Mucosa of stomach (tissue), 1 donor: ENCODE results near the gene PDXP.
"Not testable (repeated sequence)": the region's sequence is repeated elsewhere in the genome, so short reads cannot be mapped to it uniquely, and the experiment has no call there.

Experiments used
- H3K27me3 ChIP-seq: one replicate; pipeline ENCODE4 v1.7.0; 2013; ENCODE audit warnings: mild to moderate bottlenecking, low read length; ENCODE audit not compliant: control insufficient read depth, insufficient read depth
- H3K36me3 ChIP-seq: one replicate; pipeline ENCODE4 v1.7.0; 2013; ENCODE audit warnings: low read length; ENCODE audit not compliant: control insufficient read depth, insufficient read depth
- H3K4me1 ChIP-seq: one replicate; pipeline ENCODE4 v1.7.0; 2013; ENCODE audit warnings: mild to moderate bottlenecking, low read length; ENCODE audit not compliant: control insufficient read depth, insufficient read depth
- H3K4me3 ChIP-seq: one replicate; pipeline ENCODE4 v1.7.0; 2013; ENCODE audit warnings: low read length
- H3K9ac ChIP-seq: one replicate; pipeline ENCODE4 v1.7.0; 2013; ENCODE audit warnings: mild to moderate bottlenecking, low read length, moderate library complexity
- H3K9me3 ChIP-seq: one replicate; pipeline ENCODE4 v1.7.0; 2013; ENCODE audit warnings: mild to moderate bottlenecking, low read length, moderate library complexity; ENCODE audit not compliant: control insufficient read depth
- donor health status: Pancreatic carcinoma.

The PDXP gene

DNA sequence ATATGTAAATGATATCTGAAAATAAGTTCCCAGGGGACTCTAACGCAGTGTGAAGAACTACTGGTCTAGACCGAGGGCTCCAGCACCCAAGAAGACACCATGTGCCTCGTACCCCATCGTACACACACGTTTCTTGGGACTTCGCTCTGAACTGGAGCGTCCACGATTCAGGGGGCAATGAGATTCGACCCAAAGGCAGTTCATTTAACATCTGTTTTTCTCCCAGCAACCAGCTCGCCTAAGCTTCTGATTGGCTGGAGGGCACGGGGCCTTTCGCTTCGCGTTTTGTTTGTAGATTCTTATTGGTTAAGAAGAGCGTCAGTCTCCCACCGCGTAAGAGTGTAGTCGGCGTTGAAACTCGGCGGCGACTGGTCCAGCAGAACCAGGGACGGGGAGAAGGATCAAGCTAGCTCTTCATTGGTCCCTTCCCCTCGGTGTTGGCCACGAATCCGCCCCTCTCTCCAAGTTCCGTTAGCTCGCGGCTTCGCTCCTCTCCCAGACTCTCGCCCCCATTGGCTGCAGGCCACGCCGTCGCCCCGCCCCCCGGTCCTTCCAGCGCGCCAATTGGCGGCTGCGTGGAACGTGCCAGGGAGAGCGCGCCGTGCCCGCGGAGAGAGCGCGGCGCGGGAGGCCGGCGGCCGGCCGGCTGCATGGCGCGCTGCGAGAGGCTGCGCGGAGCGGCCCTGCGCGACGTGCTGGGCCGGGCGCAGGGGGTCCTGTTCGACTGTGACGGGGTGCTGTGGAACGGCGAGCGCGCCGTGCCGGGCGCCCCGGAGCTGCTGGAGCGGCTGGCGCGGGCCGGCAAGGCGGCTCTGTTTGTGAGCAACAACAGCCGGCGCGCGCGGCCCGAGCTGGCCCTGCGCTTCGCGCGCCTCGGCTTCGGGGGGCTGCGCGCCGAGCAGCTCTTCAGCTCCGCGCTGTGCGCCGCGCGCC is at the start of gene PDXP:
Gene PDXP, plus strand, starts transcription at position 591 of the 933 bp plus-strand sequence. Its CDS starts 60 bp downstream, at position 651.
- Histone ChIP-seq H3K36me3 (peaks cover 2% of the 10 kb centered on the region), H3K4me3 (peak within 1 kb of the TSS; percentile 65), H3K4me1 (peaks cover 32% of the 10 kb centered on the region), H3K9ac (peak within 1 kb of the TSS; percentile 45), H3K27me3 (no peaks in the 10 kb centered on the region), H3K9me3 (no peaks in the 10 kb centered on the region)

DNA sequence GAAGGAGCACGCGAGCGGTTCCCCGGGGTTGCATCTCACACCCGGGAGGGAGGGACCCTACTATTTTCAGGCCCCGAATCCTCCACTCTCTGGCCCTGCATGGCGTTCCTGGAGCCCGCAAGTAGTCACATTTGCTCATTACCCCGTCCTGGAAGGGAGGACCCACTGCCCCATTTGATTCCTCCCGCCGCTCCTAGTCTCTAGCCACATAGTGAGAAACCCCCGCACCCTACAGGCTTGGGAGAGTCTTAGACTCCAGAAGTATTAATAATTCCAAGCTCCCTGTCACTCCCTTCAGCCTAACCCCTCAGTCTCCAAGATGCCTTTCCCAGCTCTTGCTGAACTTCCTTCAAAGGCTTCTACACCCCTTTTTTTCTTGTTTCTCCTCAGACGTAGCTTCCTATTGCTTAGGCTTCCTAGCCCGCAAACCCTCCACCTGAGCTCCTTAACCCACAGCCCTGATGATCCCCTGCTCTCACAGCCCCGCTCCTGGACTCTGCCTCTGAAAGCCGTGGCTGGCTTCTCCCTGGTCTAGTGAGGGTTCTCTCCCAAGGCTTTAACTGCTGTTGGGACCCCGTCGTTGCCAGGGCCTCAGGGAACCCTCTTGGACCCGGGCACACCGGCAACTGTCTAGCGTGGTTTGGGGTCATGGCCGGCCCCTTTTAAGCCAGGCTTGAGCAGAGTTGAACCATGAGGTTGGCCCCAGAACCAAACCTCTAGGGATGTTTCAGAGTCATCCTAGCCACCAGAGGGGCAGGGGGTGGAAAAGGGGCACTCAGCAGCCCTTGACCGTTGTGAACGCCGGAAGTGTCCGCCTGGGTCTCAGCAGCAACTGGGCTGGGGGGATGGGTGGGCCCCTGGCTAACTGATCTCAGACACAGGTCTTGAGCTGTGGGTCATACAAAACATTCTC is 49.0 kb upstream of the PDXP start:
- Histone ChIP-seq H3K4me3 (peak overlapping the region; percentile 84), H3K9ac (peak overlapping the region; percentile 86), H3K4me1 (peaks cover 17% of the 10 kb centered on the region), H3K36me3 (no peaks in the 10 kb centered on the region), H3K27me3 (no peaks in the 10 kb centered on the region), H3K9me3 (no peaks in the 10 kb centered on the region)

- H3K9me3 ChIP-seq, H3K36me3 ChIP-seq, H3K27me3 ChIP-seq: not testable (repeated sequence)
- peaks cover 17% of the 10 kb centered on the region for H3K4me1 ChIP-seq
- peak overlapping the region; percentile 86 for H3K9ac ChIP-seq
- H3K4me3 ChIP-seq, result peak overlapping the region; percentile 84
Observed at GRCh38 chr22:37610153-37610475, 48.4 kb upstream of the PDXP start.

GRCh38 chr22:37610480-37611129 is 47.9 kb upstream of the PDXP start:
- Histone ChIP-seq H3K36me3 (no peaks in the 10 kb centered on the region), H3K27me3 (no peaks in the 10 kb centered on the region), H3K4me1 (peaks cover 17% of the 10 kb centered on the region), H3K9ac (peak overlapping the region; percentile 86), H3K9me3 (no peaks in the 10 kb centered on the region), H3K4me3 (no peak overlapping the region)

DNA sequence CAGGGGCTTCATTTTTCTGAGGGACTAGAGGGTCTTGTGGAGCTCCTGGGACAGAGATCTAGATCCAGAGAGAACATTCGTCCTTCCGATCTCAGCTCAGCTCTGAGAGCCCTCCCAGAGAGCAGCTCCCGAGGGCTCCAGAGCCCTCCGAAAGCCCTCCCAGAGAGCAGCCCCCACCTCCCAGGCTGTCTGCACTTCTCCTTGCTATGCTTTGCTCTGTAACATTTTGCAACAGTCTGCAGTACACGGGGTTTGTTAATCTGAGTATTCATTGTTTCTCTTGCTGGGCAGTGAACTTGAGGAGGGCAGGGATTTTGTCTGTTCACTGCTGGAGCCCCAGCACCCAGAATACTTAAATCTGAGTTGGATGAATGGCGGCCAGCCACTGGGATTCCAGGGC is 47.3 kb upstream of the PDXP start:
- no peaks in the 10 kb centered on the region for H3K36me3 ChIP-seq
- H3K9ac ChIP-seq, result no peak overlapping the region
- H3K4me1 ChIP-seq, result peaks cover 17% of the 10 kb centered on the region
- H3K27me3 ChIP-seq, result no peaks in the 10 kb centered on the region
- H3K9me3 ChIP-seq, result no peaks in the 10 kb centered on the region
- no peak overlapping the region for H3K4me3 ChIP-seq

- Histone ChIP-seq H3K36me3 (peaks cover 12% of the 10 kb centered on the region), H3K9ac (no peak overlapping the region), H3K9me3 (no peaks in the 10 kb centered on the region), H3K4me1 (no peaks in the 10 kb centered on the region), H3K27me3 (no peaks in the 10 kb centered on the region), H3K4me3 (no peak overlapping the region)
Observed at GRCh38 chr22:37616201-37617083, 42.1 kb upstream of the PDXP start.

GRCh38 chr22:37617431-37617830 is 41.1 kb upstream of the PDXP start:
- H3K9ac ChIP-seq, result no peak overlapping the region
- no peaks in the 10 kb centered on the region for H3K9me3 ChIP-seq
- peaks cover 12% of the 10 kb centered on the region for H3K36me3 ChIP-seq

GRCh38 chr22:37618072-37618656 is 40.4 kb upstream of the PDXP start:
- Histone ChIP-seq H3K4me1 (no peaks in the 10 kb centered on the region), H3K9me3 (no peaks in the 10 kb centered on the region), H3K9ac (no peak overlapping the region), H3K4me3 (no peak overlapping the region), H3K27me3 (no peaks in the 10 kb centered on the region), H3K36me3 (peaks cover 12% of the 10 kb centered on the region)

More at GRCh38 chr22:37617431-37617830, 41.1 kb upstream of the PDXP start:
- Histone ChIP-seq H3K4me1 (no peaks in the 10 kb centered on the region), H3K27me3 (no peaks in the 10 kb centered on the region), H3K4me3 (no peak overlapping the region)

DNA sequence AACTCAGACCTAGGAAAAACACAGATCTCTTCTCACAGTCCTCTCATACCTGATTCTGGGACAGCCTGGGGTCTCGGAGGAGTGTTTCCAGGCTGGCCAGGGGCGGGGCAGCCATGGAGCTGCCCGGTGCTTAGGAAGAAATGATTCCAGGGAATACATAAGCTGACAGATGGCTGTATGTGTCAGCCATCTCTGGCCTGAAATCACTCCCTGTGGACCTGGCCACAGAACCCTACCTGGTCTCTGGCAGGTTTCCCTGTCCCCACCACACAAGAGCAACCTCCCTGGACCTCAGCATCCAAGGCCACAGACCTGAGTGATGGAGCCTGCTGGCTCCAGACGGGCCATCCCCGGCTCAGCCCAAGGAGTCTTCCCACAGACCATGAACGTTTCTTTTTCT is 39.8 kb upstream of the PDXP start:
- H3K9ac ChIP-seq, result no peak overlapping the region
- peaks cover 2% of the 10 kb centered on the region for H3K4me1 ChIP-seq
- no peak overlapping the region for H3K4me3 ChIP-seq
- no peaks in the 10 kb centered on the region for H3K27me3 ChIP-seq
- H3K9me3 ChIP-seq, result no peaks in the 10 kb centered on the region
- peaks cover 12% of the 10 kb centered on the region for H3K36me3 ChIP-seq

- Histone ChIP-seq H3K36me3 (peaks cover 12% of the 10 kb centered on the region), H3K4me1 (peaks cover 7% of the 10 kb centered on the region), H3K27me3 (no peaks in the 10 kb centered on the region), H3K9me3 (no peaks in the 10 kb centered on the region), H3K9ac (no peak overlapping the region), H3K4me3 (no peak overlapping the region)
Observed at GRCh38 chr22:37619991-37620390, 38.5 kb upstream of the PDXP start.

- peaks cover 12% of the 10 kb centered on the region for H3K36me3 ChIP-seq
- peaks cover 12% of the 10 kb centered on the region for H3K4me1 ChIP-seq
- no peaks in the 10 kb centered on the region for H3K27me3 ChIP-seq
- H3K9ac ChIP-seq, result no peak overlapping the region
- H3K4me3 ChIP-seq, result no peak overlapping the region
- H3K9me3 ChIP-seq, result no peaks in the 10 kb centered on the region
Observed at GRCh38 chr22:37621352-37621860, 37.1 kb upstream of the PDXP start.
